HG03575 (cell line): ENCODE measurements around the gene FAM3D.

ENCODE experiments used
- ATAC-seq: cut with Tn5 transposase; IDR thresholded peaks from one replicate; pipeline ENCODE4 v1.9.1; 2021; ENCODE audit not compliant: unreplicated experiment, insufficient number of reproducible peaks, low FRiP score; ENCODE audit errors: extremely low read depth

Gene FAM3D

GRCh38 chr3:58633157-58633865 lies 33.3 kb downstream of the FAM3D start:
- no peak for ATAC-seq

DNA sequence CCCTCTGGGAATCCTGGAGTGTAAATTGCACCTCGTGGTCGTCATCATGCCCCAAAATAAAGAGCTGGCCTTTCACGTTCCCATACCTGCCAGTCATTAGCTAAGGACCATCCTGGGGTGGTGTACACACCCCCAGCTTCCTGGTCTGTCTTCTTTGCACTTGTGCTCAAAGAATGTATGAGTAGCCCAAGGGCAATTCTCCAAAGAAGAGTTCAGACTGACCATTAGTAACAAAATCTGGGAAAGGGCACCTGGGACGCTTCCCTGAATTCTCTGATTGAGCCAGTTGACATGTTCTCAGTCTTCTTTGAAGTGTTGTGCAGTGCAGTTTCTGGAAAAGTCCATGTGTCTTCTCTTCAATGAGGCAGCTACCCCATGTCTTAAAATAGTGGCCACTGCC lies 34.8 kb downstream of the FAM3D start:
- ATAC-seq: no peak

- ATAC-seq: no peak
These were observed 35.9 kb downstream of the FAM3D start for GRCh38 chr3:58630710-58631092.

- no peak for ATAC-seq
These were observed 36.4 kb downstream of the FAM3D start for GRCh38 chr3:58630076-58630709.

DNA sequence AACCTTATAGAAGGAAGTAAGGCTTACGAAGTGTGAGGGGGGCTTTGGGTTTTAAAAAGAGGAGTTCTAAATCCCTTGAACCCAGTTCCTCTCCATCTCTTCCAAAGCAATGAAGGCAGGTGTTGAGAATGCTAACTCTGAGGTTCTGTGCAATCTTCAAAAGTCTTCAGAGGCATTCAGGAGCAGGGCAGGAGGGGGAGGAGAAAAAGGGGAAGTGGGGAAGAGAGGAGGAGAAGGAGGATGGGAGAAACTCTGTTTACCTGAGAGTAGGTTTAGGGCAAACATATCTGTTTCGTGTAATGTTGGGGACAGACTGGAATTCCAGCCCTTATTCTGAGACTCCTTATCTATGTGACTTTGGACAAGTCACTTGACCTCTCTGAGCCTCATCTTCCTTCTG lies 36.9 kb downstream of the FAM3D start:
- no peak for ATAC-seq

- ATAC-seq: no peak
These were observed 37.6 kb downstream of the FAM3D start for GRCh38 chr3:58628823-58629562.

DNA sequence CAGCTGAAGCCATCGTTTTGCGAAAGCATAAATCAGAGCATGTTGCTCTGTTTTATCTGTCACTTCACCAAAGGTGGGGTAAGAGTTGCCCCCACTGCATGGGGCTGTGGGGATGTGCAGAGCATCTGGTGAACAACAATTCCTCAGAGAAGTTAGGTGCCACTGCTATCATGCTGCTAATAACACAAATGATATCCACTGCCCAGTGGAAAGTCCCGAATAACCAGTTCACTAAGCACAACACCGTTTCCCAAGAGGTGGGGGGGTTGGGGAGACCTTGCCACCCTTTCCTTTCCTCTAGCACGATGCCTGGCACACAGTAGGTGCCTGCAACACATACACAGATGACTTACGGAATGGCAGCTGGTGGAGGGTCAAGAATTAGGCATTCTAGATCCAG lies 38.6 kb downstream of the FAM3D start:
- ATAC-seq: no peak

DNA sequence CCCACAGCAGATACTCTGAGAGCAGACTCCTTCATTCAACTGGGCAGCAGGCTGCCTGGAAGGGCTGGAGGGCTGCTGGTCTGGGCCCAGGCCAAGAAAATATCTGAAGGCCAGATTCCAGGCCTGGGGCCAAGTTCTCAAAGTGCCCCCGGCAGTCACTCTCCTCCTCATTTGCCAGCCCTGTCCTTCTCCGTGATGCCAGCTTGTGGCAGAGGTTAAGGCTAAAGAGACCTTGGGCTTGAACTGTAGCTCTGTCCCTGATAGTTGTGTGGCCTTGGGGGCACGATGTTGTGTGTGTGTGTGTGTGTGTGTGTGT lies 39.0 kb downstream of the FAM3D start:
- no peak for ATAC-seq

- no peak for ATAC-seq
These were observed 39.6 kb downstream of the FAM3D start for GRCh38 chr3:58626841-58627569.

- no peak for ATAC-seq
These were observed 41.3 kb downstream of the FAM3D start for GRCh38 chr3:58625196-58625824.

DNA sequence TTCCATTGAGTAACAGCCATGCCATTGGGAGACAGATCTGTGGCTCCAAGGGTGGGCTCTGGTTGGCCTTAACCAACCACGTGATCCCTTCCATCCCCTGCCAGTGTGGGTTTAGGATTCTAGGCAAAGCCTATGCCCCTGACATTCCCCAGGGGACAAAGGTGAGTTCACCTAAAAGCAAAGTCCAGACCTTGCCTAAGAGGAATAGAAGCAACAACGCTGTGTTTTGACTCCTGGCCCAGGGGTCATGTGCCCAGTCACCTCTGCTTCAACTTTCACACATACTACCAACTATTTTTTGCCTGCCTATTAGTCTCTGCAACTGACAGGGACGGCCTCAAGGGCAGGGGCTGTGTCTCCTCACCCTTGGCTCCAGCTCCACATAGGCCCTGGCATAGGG lies 42.0 kb downstream of the FAM3D start:
- ATAC-seq: no peak

DNA sequence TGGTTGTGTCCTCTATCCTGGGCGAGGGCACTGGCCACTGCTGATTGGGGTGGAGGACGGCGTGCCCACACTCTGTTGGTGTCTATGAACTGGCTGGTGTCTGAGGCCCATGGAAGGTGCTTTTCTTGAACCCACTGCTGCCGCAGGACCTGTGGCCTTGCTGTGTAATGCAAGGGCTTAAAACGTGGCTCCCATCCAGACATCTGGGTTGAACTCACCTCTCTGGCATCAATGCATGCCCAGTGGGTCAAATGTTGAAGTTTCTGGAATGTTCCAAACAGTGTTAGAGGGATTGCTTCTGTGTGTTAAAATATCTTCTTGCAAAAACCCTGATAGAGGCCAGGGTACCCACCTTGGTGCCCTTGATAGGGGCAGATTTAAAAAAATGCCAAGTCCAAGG lies 42.6 kb downstream of the FAM3D start:
- ATAC-seq: no peak

- no peak for ATAC-seq
These were observed 43.1 kb downstream of the FAM3D start for GRCh38 chr3:58623478-58623877.

GRCh38 chr3:58622892-58623291 lies 43.7 kb downstream of the FAM3D start:
- no peak for ATAC-seq

GRCh38 chr3:58622436-58622835 lies 44.1 kb downstream of the FAM3D start:
- no peak for ATAC-seq

GRCh38 chr3:58621086-58621830 lies 45.3 kb downstream of the FAM3D start:
- no peak for ATAC-seq

- ATAC-seq: no peak
These were observed 46.2 kb downstream of the FAM3D start for GRCh38 chr3:58620421-58620820.

DNA sequence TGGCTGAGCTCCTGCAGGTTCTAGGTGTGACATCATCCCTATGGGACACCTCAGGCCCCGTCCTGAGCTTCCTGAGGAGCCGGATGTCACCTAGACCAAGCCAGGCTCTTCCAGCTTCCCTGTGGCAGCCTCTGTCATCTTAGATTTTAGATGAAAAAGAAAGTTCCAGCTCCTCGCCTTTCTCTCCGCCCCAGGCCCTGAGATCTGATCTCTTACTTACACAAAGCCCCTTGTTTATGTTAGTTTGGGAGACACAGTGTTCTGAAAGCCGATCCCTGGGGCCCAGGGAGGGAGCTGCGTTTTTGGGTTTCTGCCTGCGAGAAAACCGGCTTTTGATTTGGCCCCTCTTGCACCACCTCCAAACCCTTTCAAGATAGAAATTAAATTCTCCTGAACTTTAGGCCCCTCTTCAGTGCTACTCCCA lies 49.2 kb downstream of the FAM3D start:
- ATAC-seq: no peak
